Measurements from ENCODE around the gene ARL15.

ARL15 gene

GRCh38 chr5:54087436-54087835 lies 222.9 kb downstream of the ARL15 start:
- H3F3A ChIP-seq (ENCODE audit: low read depth): no peaks in the 10 kb centered on the region
- no peaks in the 10 kb centered on the region for H4K20me1 ChIP-seq (ENCODE audit: insufficient read depth, low read length, poor library complexity, severe bottlenecking)
- no peaks in the 10 kb centered on the region for H3K36me3 ChIP-seq (ENCODE audit: insufficient read depth, low read length)
- H3K9me3 ChIP-seq (ENCODE audit: insufficient read depth, low read depth, low read length): no peaks in the 10 kb centered on the region
- H3K79me2 ChIP-seq (ENCODE audit: insufficient read depth, low read length): no peaks in the 10 kb centered on the region
- no peak overlapping the region for H3K4me3 ChIP-seq (ENCODE audit: low read length, poor library complexity, severe bottlenecking)
- no peak overlapping the region for H3K4me2 ChIP-seq (ENCODE audit: low read depth, low read length, poor library complexity, severe bottlenecking)
- no peaks in the 10 kb centered on the region for H3K4me1 ChIP-seq (ENCODE audit: insufficient read depth, low read length, poor library complexity, severe bottlenecking)
- H2AFZ ChIP-seq (ENCODE audit: low read length): no peak overlapping the region
- no peaks in the 10 kb centered on the region for H3K9me2 ChIP-seq (replicated peaks; ENCODE audit: low read depth, low read length)
- no peaks in the 10 kb centered on the region for H3K27me3 ChIP-seq (ENCODE audit: insufficient read depth, low read length, poor library complexity, severe bottlenecking)
- TF ChIP-seq, protein P1, sequence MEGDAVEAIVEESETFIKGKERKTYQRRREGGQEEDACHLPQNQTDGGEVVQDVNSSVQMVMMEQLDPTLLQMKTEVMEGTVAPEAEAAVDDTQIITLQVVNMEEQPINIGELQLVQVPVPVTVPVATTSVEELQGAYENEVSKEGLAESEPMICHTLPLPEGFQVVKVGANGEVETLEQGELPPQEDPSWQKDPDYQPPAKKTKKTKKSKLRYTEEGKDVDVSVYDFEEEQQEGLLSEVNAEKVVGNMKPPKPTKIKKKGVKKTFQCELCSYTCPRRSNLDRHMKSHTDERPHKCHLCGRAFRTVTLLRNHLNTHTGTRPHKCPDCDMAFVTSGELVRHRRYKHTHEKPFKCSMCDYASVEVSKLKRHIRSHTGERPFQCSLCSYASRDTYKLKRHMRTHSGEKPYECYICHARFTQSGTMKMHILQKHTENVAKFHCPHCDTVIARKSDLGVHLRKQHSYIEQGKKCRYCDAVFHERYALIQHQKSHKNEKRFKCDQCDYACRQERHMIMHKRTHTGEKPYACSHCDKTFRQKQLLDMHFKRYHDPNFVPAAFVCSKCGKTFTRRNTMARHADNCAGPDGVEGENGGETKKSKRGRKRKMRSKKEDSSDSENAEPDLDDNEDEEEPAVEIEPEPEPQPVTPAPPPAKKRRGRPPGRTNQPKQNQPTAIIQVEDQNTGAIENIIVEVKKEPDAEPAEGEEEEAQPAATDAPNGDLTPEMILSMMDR (conservative IDR thresholded peaks at IDR 0.05; ENCODE audit: low read length): no peak
- TF ChIP-seq EZH2phosphoT487 (IDR thresholded peaks at IDR 0.05; ENCODE audit: borderline replicate concordance): no peak
- no peak overlapping the region for H3K9ac ChIP-seq (ENCODE audit: low read depth, low read length, poor library complexity, severe bottlenecking)

- H2AFZ ChIP-seq (ENCODE audit: low read length): no peak overlapping the region
- no peaks in the 10 kb centered on the region for H3F3A ChIP-seq (ENCODE audit: low read depth)
- no peaks in the 10 kb centered on the region for H3K36me3 ChIP-seq (ENCODE audit: insufficient read depth, low read length)
- no peaks in the 10 kb centered on the region for H3K9me3 ChIP-seq (ENCODE audit: insufficient read depth, low read depth, low read length)
- no peak overlapping the region for H3K4me2 ChIP-seq (ENCODE audit: low read depth, low read length, poor library complexity, severe bottlenecking)
- H3K4me3 ChIP-seq (ENCODE audit: low read length, poor library complexity, severe bottlenecking): no peak overlapping the region
- TF ChIP-seq, protein P1 (conservative IDR thresholded peaks at IDR 0.05; ENCODE audit: low read length): no peak
- no peak for TF ChIP-seq EZH2phosphoT487 (IDR thresholded peaks at IDR 0.05; ENCODE audit: borderline replicate concordance)
- H3K4me1 ChIP-seq (ENCODE audit: insufficient read depth, low read length, poor library complexity, severe bottlenecking): no peaks in the 10 kb centered on the region
- H3K9me2 ChIP-seq (replicated peaks; ENCODE audit: low read depth, low read length): no peaks in the 10 kb centered on the region
- no peak overlapping the region for H3K9ac ChIP-seq (ENCODE audit: low read depth, low read length, poor library complexity, severe bottlenecking)
- no peaks in the 10 kb centered on the region for H4K20me1 ChIP-seq (ENCODE audit: insufficient read depth, low read length, poor library complexity, severe bottlenecking)
- H3K27me3 ChIP-seq (ENCODE audit: insufficient read depth, low read length, poor library complexity, severe bottlenecking): no peaks in the 10 kb centered on the region
- H3K79me2 ChIP-seq (ENCODE audit: insufficient read depth, low read length): no peaks in the 10 kb centered on the region
These were observed 224.2 kb downstream of the ARL15 start for GRCh38 chr5:54086191-54086590.

DNA sequence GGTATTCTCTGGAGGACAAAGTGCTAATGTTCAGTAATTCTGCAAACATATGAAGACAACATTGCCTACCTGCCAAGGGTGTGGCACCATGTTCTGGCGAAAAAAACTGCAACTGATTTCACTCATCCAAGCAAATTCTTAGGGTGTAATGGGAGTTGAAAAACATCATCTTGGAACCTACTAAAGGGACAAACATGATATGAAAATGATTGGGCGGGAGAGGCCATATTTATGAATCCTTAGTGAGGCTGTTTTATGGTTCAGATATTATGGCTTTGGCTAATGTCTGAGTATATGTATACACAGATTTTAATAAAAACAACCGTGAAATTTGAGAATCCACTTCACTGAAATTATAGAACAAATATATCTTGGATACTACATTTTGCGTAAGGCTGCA lies 225.7 kb downstream of the ARL15 start:
- Histone ChIP-seq H2AFZ (ENCODE audit: low read length) (no peak overlapping the region), H3F3A (ENCODE audit: low read depth) (no peaks in the 10 kb centered on the region), H3K4me2 (ENCODE audit: low read depth, low read length, poor library complexity, severe bottlenecking) (no peak overlapping the region), H3K4me3 (ENCODE audit: low read length, poor library complexity, severe bottlenecking) (no peak overlapping the region), H3K9ac (ENCODE audit: low read depth, low read length, poor library complexity, severe bottlenecking) (no peak overlapping the region), H3K79me2 (ENCODE audit: insufficient read depth, low read length) (no peaks in the 10 kb centered on the region), H4K20me1 (ENCODE audit: insufficient read depth, low read length, poor library complexity, severe bottlenecking) (no peaks in the 10 kb centered on the region), H3K4me1 (ENCODE audit: insufficient read depth, low read length, poor library complexity, severe bottlenecking) (no peaks in the 10 kb centered on the region), H3K9me2 (replicated peaks; ENCODE audit: low read depth, low read length) (no peaks in the 10 kb centered on the region), H3K36me3 (ENCODE audit: insufficient read depth, low read length) (no peaks in the 10 kb centered on the region), H3K9me3 (ENCODE audit: insufficient read depth, low read depth, low read length) (no peaks in the 10 kb centered on the region), H3K27me3 (ENCODE audit: insufficient read depth, low read length, poor library complexity, severe bottlenecking) (no peaks in the 10 kb centered on the region)
- no peak for TF ChIP-seq EZH2phosphoT487 (IDR thresholded peaks at IDR 0.05; ENCODE audit: borderline replicate concordance)

GRCh38 chr5:54083851-54084250 lies 226.5 kb downstream of the ARL15 start:
- Histone ChIP-seq H3K9ac (ENCODE audit: low read depth, low read length, poor library complexity, severe bottlenecking) (no peak overlapping the region), H3K79me2 (ENCODE audit: insufficient read depth, low read length) (no peaks in the 10 kb centered on the region), H3K4me3 (ENCODE audit: low read length, poor library complexity, severe bottlenecking) (no peak overlapping the region), H3K4me2 (ENCODE audit: low read depth, low read length, poor library complexity, severe bottlenecking) (no peak overlapping the region), H3K36me3 (ENCODE audit: insufficient read depth, low read length) (no peaks in the 10 kb centered on the region), H3K9me2 (replicated peaks; ENCODE audit: low read depth, low read length) (no peaks in the 10 kb centered on the region), H3K27me3 (ENCODE audit: insufficient read depth, low read length, poor library complexity, severe bottlenecking) (no peaks in the 10 kb centered on the region), H2AFZ (ENCODE audit: low read length) (no peak overlapping the region), H3K9me3 (ENCODE audit: insufficient read depth, low read depth, low read length) (no peaks in the 10 kb centered on the region), H4K20me1 (ENCODE audit: insufficient read depth, low read length, poor library complexity, severe bottlenecking) (no peaks in the 10 kb centered on the region), H3F3A (ENCODE audit: low read depth) (no peaks in the 10 kb centered on the region), H3K4me1 (ENCODE audit: insufficient read depth, low read length, poor library complexity, severe bottlenecking) (no peaks in the 10 kb centered on the region)
- TF ChIP-seq, protein P1 (conservative IDR thresholded peaks at IDR 0.05; ENCODE audit: low read length): no peak
- no peak for TF ChIP-seq EZH2phosphoT487 (IDR thresholded peaks at IDR 0.05; ENCODE audit: borderline replicate concordance)

All from Loucy (cell line).